ES-I3 (cell line): ENCODE results near the gene RPIA.

Experiments used
- H3K36me3 ChIP-seq: 2 replicates; pipeline ENCODE4 v1.6.1; 2013; ENCODE audit warnings: mild to moderate bottlenecking, low read length, control low read depth, moderate library complexity; ENCODE audit not compliant: insufficient read depth
- H3K4me1 ChIP-seq: 2 replicates; pipeline ENCODE4 v1.6.1; 2013; ENCODE audit warnings: mild to moderate bottlenecking, control low read depth, low read length; ENCODE audit not compliant: insufficient read depth
- H3K9ac ChIP-seq: 2 replicates; pipeline ENCODE4 v1.6.1; 2013; ENCODE audit warnings: low read depth, mild to moderate bottlenecking, low read length, moderate library complexity
- H3K9me3 ChIP-seq: 2 replicates; pipeline ENCODE4 v1.6.1; 2013; ENCODE audit warnings: mild to moderate bottlenecking, low read length, moderate library complexity; ENCODE audit not compliant: control insufficient read depth, insufficient read depth

RPIA gene

GRCh38 chr2:88733155-88733902, 41.9 kb downstream of the RPIA start:
- Histone ChIP-seq H3K4me1 (no peaks in the 10 kb centered on the region), H3K36me3 (peaks cover 2% of the 10 kb centered on the region; the same call in 1 of the 2 replicates), H3K9me3 (no peaks in the 10 kb centered on the region), H3K9ac (no peak overlapping the region)

- peaks cover 2% of the 10 kb centered on the region; the same call in 1 of the 2 replicates for H3K36me3 ChIP-seq
Measured at GRCh38 chr2:88735133-88735532, 43.7 kb downstream of the RPIA start.

GRCh38 chr2:88735853-88736252, 44.4 kb downstream of the RPIA start:
- H3K9ac ChIP-seq, result no peak overlapping the region
- H3K4me1 ChIP-seq, result no peaks in the 10 kb centered on the region
- no peaks in the 10 kb centered on the region for H3K9me3 ChIP-seq
- H3K36me3 ChIP-seq, result peaks cover 8% of the 10 kb centered on the region

More at GRCh38 chr2:88735133-88735532, 43.7 kb downstream of the RPIA start:
- Histone ChIP-seq H3K9me3 (no peaks in the 10 kb centered on the region), H3K4me1 (no peaks in the 10 kb centered on the region), H3K9ac (no peak overlapping the region)

- H3K36me3 ChIP-seq, result peaks cover 8% of the 10 kb centered on the region
- H3K9ac ChIP-seq, result no peak overlapping the region
- H3K9me3 ChIP-seq, result no peaks in the 10 kb centered on the region
- no peaks in the 10 kb centered on the region for H3K4me1 ChIP-seq
Measured at GRCh38 chr2:88736437-88736836, 45.0 kb downstream of the RPIA start.

- peaks cover 8% of the 10 kb centered on the region for H3K36me3 ChIP-seq
- H3K9ac ChIP-seq, result no peak overlapping the region
- no peaks in the 10 kb centered on the region for H3K9me3 ChIP-seq
- no peaks in the 10 kb centered on the region for H3K4me1 ChIP-seq
Measured at GRCh38 chr2:88737385-88737784, 45.9 kb downstream of the RPIA start.

DNA sequence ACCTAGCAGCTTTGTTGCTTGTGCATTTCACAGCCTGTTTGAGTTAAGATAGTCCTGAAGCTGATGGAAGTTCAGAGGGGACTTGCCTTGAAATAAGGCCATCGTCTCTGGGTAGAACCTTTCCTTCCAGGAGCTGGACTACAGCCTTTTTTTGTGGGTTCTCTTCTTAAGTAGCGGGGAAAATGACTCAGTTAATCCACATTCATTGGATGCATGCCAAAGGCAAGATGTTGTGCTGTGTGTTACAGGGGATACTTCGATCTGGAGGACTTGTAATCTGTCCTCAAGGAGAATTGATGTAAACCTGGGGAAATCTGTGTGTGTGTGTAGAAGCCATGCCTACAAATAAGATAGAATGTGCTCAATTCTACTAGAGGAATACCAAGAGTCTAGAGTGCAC, 46.8 kb downstream of the RPIA start:
- H3K36me3 ChIP-seq, result peaks cover 8% of the 10 kb centered on the region

DNA sequence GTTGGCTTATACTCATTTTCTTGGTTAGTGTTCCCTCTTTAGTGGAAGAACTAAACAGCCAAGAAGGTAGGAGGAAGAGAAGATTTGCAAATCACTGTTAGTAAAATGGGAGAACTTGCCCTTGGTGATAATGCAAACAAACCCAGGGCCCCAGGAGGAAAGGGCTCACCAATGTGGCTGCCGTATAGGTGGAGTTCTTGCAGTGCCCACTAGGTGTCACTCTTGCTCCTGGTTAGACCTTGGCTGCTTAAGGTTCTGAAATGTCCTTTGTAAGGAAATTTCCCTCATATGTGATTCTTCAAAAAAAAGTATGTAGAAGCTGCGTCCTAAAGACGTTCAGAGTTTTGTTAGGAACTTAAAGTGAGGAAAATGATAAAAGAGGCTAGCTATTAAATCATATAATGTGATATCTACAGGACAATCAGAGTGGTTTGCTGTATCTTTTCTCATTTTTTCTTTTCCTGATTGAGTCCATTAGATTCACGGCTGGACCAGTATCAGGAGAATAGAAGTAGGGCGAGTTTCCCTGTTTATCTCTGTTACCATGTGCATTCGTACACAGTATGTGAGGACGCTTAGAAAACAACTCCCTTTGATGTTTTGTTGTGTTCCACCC, 48.6 kb downstream of the RPIA start:
- H3K36me3 ChIP-seq, result peaks cover 8% of the 10 kb centered on the region
- no peak overlapping the region for H3K9ac ChIP-seq
- no peaks in the 10 kb centered on the region for H3K4me1 ChIP-seq
- peaks cover 2% of the 10 kb centered on the region; the same call in 1 of the 2 replicates for H3K9me3 ChIP-seq

More for the DNA sequence above, 46.8 kb downstream of the RPIA start:
- H3K9ac ChIP-seq, result no peak overlapping the region
- H3K9me3 ChIP-seq, result peaks cover 2% of the 10 kb centered on the region; the same call in 1 of the 2 replicates
- no peaks in the 10 kb centered on the region for H3K4me1 ChIP-seq

DNA sequence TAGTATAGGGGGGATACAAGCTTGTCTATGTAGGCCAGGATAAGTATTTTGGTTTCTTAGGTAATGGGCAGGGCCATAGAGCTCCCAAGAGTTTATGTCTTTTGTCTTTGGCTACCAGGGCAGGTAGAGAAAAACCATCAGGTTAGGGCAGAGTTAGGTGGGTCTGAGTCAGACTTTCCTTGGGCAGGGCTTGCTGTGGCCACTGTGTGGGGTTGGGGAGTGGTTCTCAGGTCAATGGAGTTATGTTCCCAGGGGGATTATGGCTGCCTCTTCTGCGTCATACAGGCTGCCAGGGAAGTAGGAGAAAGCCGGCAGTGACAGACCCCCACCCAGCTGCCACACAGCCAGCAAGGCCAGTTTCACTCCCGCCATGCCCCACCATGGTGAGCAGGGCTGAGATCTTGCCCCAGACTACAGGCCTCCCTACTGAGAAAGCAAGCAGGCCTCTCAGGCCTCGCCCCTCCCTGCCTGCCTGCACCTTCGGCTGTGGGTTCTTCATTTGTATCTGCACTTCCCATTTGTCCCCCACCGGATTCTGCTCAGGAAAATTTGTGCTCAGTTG, 55.5 kb downstream of the RPIA start:
- Histone ChIP-seq H3K36me3 (no peaks in the 10 kb centered on the region), H3K9me3 (peaks cover 2% of the 10 kb centered on the region; the same call in 1 of the 2 replicates), H3K9ac (no peak overlapping the region), H3K4me1 (no peaks in the 10 kb centered on the region)

DNA sequence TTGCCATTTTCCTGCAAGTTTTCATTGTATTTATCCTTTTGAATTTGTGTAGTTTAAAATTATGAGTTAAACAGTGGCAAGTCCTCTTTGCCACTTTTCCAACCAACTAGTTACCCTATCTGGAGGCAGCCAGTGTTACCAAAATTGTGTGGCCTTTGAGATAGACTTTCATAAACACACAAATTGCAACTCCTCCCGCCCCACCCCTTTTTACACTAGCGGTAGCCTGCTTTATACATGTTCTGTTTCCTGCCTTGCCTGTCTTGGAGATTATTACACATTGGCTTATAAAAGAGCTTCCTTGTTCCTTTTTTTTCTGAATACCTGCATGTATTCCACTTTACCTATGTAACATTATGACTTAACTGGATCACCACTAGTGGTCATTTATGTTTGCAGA, 56.5 kb downstream of the RPIA start:
- H3K9me3 ChIP-seq, result no peaks in the 10 kb centered on the region
- no peaks in the 10 kb centered on the region for H3K4me1 ChIP-seq
- no peaks in the 10 kb centered on the region for H3K36me3 ChIP-seq

GRCh38 chr2:88751768-88752167, 60.3 kb downstream of the RPIA start:
- Histone ChIP-seq H3K4me1 (peaks cover 3% of the 10 kb centered on the region; the same call in 1 of the 2 replicates), H3K9ac (no peak overlapping the region), H3K9me3 (no peaks in the 10 kb centered on the region), H3K36me3 (no peaks in the 10 kb centered on the region)

More for the DNA sequence above, 56.5 kb downstream of the RPIA start:
- H3K9ac ChIP-seq, result no peak overlapping the region

DNA sequence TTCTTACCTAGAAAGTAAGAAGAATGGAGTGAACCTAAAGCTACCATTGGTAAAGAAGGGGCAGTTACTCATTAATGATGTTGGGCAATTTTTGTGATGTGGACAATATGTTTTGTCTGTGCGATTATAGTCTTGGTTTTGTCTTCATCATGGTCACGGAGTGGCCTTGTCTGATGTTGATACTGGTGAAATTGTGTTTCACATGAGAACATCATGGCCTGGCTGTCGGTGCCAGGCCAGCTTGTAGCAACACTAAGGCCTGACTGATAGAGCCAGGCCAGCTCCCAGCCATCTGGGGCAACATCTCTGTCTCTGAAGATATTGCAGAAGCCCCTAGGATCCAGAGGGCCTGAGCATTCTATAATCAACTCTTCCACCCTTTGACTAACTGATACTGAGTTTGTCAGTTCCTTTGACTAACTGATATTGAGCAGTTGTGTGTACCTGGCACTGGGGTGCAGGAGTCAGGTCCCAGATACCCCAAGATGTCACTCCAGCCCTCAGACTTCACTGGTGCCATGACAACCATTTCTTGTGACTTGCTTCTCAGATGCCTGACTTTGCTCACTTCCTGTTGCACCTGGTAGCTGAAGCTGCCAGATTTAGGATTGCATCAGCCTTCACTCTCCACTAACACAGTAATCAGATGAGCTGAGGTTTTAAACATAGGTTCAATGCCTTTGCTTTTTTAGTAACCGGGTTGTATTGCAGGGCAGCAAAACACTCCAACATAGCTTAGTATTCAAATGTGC, 62.5 kb downstream of the RPIA start:
- peaks cover 4% of the 10 kb centered on the region; the same call in 1 of the 2 replicates for H3K9me3 ChIP-seq
- no peak overlapping the region for H3K9ac ChIP-seq
- no peaks in the 10 kb centered on the region for H3K36me3 ChIP-seq
- H3K4me1 ChIP-seq, result peaks cover 3% of the 10 kb centered on the region; the same call in 1 of the 2 replicates

GRCh38 chr2:88754585-88755320, 63.3 kb downstream of the RPIA start:
- Histone ChIP-seq H3K36me3 (no peaks in the 10 kb centered on the region), H3K4me1 (peaks cover 3% of the 10 kb centered on the region; the same call in 1 of the 2 replicates), H3K9ac (no peak overlapping the region), H3K9me3 (peaks cover 4% of the 10 kb centered on the region; the same call in 1 of the 2 replicates)

DNA sequence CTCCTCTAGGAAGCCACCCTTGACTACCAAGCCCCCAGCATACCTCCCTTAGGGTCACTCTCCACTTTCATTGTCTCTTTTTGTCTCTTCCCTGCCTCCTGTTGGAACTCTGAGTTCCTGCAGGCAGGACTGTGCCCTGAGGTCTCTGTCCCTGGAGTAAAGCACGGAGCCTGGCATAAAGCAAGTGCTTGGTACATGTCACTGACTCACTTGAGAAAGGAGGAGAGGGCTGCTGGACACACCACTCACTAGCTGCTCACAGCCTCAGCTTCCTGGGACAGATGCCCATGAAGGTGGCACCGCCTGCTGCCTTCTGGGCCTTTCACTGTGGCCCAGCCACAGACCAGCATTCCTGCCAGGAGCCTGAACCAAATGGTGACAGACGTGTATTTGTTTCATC, 64.4 kb downstream of the RPIA start:
- peaks cover 3% of the 10 kb centered on the region; the same call in 1 of the 2 replicates for H3K4me1 ChIP-seq
- no peaks in the 10 kb centered on the region for H3K36me3 ChIP-seq
- H3K9me3 ChIP-seq, result peaks cover 4% of the 10 kb centered on the region; the same call in 1 of the 2 replicates
- no peak overlapping the region for H3K9ac ChIP-seq
